IMR-90 (cell line): Measurements from ENCODE around the gene RTL5. TPM values are rescaled to one million over a fixed set of nuclear protein-coding genes. Genes with fewer than 3 reads are reported as not detected.

ENCODE experiments used
- ATAC-seq: fragments of 200-7000 bp; cut with Tn5 transposase; 2 replicates; pipeline ENCODE4 v1.9.1; 2020; ENCODE audit warnings: low read depth, mild to moderate bottlenecking, moderate library complexity
- BruUV-seq: library from RNA; stranded (reverse); fragments of 400-500 nt; replicated peaks from 2 replicates; lab custom pipeline; 2021; lab: Mats Ljungman, UMichigan
- CTCF ChIA-PET: fragments of 300-600 bp; formaldehyde crosslinking; extraction: SDS; loops from one replicate; lab custom pipeline; 2021; ENCODE audit warnings: antibody characterized with exemption; lab: Yijun Ruan, JAX
- POLR2A ChIA-PET: fragments of 300-600 bp; sonication (Branson Sonifier 250); formaldehyde crosslinking; loops from one replicate; lab custom pipeline; 2022; ENCODE audit warnings: antibody characterized with exemption; ENCODE audit not compliant: unreplicated experiment; lab: Charles Lee
- DNase-seq: peaks from one replicate; pipeline ENCODE4 v3.0.0; 2013
- H2AFZ ChIP-seq: replicated peaks from 2 replicates; pipeline ENCODE3; 2013; ENCODE audit warnings: low read length, mild to moderate bottlenecking; ENCODE audit not compliant: poor library complexity
- H2AK5ac ChIP-seq: 2 replicates; pipeline ENCODE4 v1.6.1; 2013; ENCODE audit warnings: low read depth, low read length, inconsistent platforms
- H2AK9ac ChIP-seq: replicated peaks from 2 replicates; pipeline ENCODE3; 2013; ENCODE audit warnings: mild to moderate bottlenecking, low read depth, low read length, moderate library complexity; ENCODE audit not compliant: poor library complexity
- H2BK120ac ChIP-seq: 2 replicates; pipeline ENCODE4 v1.6.1; 2013; ENCODE audit warnings: low read depth, low read length, inconsistent platforms
- H2BK15ac ChIP-seq: 3 replicates; pipeline ENCODE4 v1.6.1; 2013; ENCODE audit warnings: low read depth, low read length, inconsistent platforms
- H2BK20ac ChIP-seq: 2 replicates; pipeline ENCODE4 v1.6.1; 2013; ENCODE audit warnings: low read depth, mild to moderate bottlenecking, inconsistent platforms, low read length, moderate library complexity
- H2BK5ac ChIP-seq: 2 replicates; pipeline ENCODE4 v1.6.1; 2013; ENCODE audit warnings: mild to moderate bottlenecking, low read depth, low read length, inconsistent platforms; ENCODE audit not compliant: poor library complexity, severe bottlenecking
- H3K14ac ChIP-seq: replicated peaks from 2 replicates; pipeline ENCODE4 v1.6.1; 2013; ENCODE audit warnings: low read depth, low read length, inconsistent platforms
- H3K18ac ChIP-seq: 2 replicates; pipeline ENCODE4 v1.6.1; 2013; ENCODE audit warnings: low read depth, low read length, control low read depth
- H3K23ac ChIP-seq: 2 replicates; pipeline ENCODE4 v1.6.1; 2013; ENCODE audit warnings: low read depth, low read length, inconsistent platforms
- H3K27ac ChIP-seq: 2 replicates; pipeline ENCODE4 v1.5.1; 2013; ENCODE audit warnings: mild to moderate bottlenecking, control low read depth, low read length; ENCODE audit not compliant: insufficient read depth
- H3K27me3 ChIP-seq: 2 replicates; pipeline ENCODE4 v1.6.1; 2013; ENCODE audit warnings: low read length; ENCODE audit not compliant: control insufficient read depth, insufficient read depth
- H3K36me3 ChIP-seq: 2 replicates; pipeline ENCODE4 v1.6.1; 2013; ENCODE audit warnings: low read length, mixed read lengths; ENCODE audit not compliant: control insufficient read depth, insufficient read depth
- H3K4ac ChIP-seq: 2 replicates; pipeline ENCODE4 v1.6.1; 2013; ENCODE audit warnings: low read depth, low read length, inconsistent platforms
- H3K4me1 ChIP-seq: 2 replicates; pipeline ENCODE4 v1.6.1; 2013; ENCODE audit warnings: low read length, mixed read lengths; ENCODE audit not compliant: control insufficient read depth, insufficient read depth
- H3K4me2 ChIP-seq: 2 replicates; pipeline ENCODE4 v1.6.1; 2013; ENCODE audit warnings: low read depth, mild to moderate bottlenecking, control low read depth, low read length, moderate library complexity
- H3K4me3 ChIP-seq: 2 replicates; pipeline ENCODE4 v1.5.1; 2013; ENCODE audit warnings: low read depth, mild to moderate bottlenecking, control low read depth, low read length, moderate library complexity; ENCODE audit not compliant: insufficient read depth
- H3K56ac ChIP-seq: 2 replicates; pipeline ENCODE4 v1.6.1; 2013; ENCODE audit warnings: low read length, inconsistent platforms; ENCODE audit not compliant: insufficient read depth; ENCODE audit errors: extremely low read depth
- H3K79me1 ChIP-seq, 2 experiments: 2 replicates each; pipeline ENCODE4 v1.6.1; 2013; ENCODE audit warnings: low read length in 2 of 2, inconsistent platforms in 1 of 2, low read depth in 1 of 2
- H3K9ac ChIP-seq: 2 replicates; pipeline ENCODE4 v1.6.1; 2013; ENCODE audit warnings: low read depth, low read length, control low read depth
- H3K9me1 ChIP-seq: 2 replicates; pipeline ENCODE4 v1.6.1; 2013; ENCODE audit warnings: low read length, inconsistent platforms; ENCODE audit not compliant: insufficient read depth
- H3K9me3 ChIP-seq: 2 replicates; pipeline ENCODE4 v1.6.1; 2013; ENCODE audit warnings: low read length; ENCODE audit not compliant: control insufficient read depth, insufficient read depth
- H4K20me1 ChIP-seq: 2 replicates; pipeline ENCODE4 v1.6.1; 2013; ENCODE audit warnings: low read length, inconsistent platforms; ENCODE audit not compliant: insufficient read depth
- H4K5ac ChIP-seq: 2 replicates; pipeline ENCODE4 v1.6.1; 2013; ENCODE audit warnings: mild to moderate bottlenecking, low read depth, low read length, control low read depth
- H4K8ac ChIP-seq, 2 experiments: 2 replicates each; pipeline ENCODE4 v1.6.1; 2013; ENCODE audit warnings: low read depth in 2 of 2, low read length in 2 of 2, control low read depth in 1 of 2, inconsistent platforms in 1 of 2
- H4K91ac ChIP-seq: 2 replicates; pipeline ENCODE4 v1.6.1; 2013; ENCODE audit warnings: low read depth, low read length, inconsistent platforms; ENCODE audit not compliant: insufficient read depth
- CTCF ChIP-seq: conservative IDR thresholded peaks from 2 replicates; pipeline ENCODE4 v1.5.1; 2012; ENCODE audit warnings: mild to moderate bottlenecking, low read depth, low read length, improper control_type of control experiment
- MAZ ChIP-seq: IDR thresholded peaks from 2 replicates; pipeline ENCODE4 v1.6.1; 2012; ENCODE audit warnings: low read depth, mild to moderate bottlenecking, low read length, improper control_type of control experiment, moderate library complexity, borderline replicate concordance
- MXI1 ChIP-seq: IDR thresholded peaks from 2 replicates; pipeline ENCODE4 v1.6.1; 2012; ENCODE audit warnings: low read depth, mild to moderate bottlenecking, low read length, moderate library complexity, borderline replicate concordance
- NFE2L2 ChIP-seq: fragments of 150-350 bp; IDR thresholded peaks from 2 replicates; pipeline ENCODE4 v1.6.1; 2016; ENCODE audit warnings: low read depth, mild to moderate bottlenecking, low read length
- RAD21 ChIP-seq: IDR thresholded peaks from 2 replicates; pipeline ENCODE4 v1.6.1; 2012; ENCODE audit warnings: low read length, improper control_type of control experiment
- RCOR1 ChIP-seq: IDR thresholded peaks from 2 replicates; pipeline ENCODE4 v1.6.1; 2012; ENCODE audit warnings: mild to moderate bottlenecking, low read length, improper control_type of control experiment; ENCODE audit not compliant: insufficient replicate concordance
- WGBS, 2 experiments: methylation state at CpG; one replicate each; pipeline versions ENCODE4 v1.1.5 to v1.1.7; 2013; ENCODE audit warnings: missing lambda C conversion rate in 2 of 2; ENCODE audit not compliant: insufficient read length in 1 of 2; ENCODE audit errors: extremely low coverage in 2 of 2; 5-methylcytosine and 5-hydroxymethylcytosine counted together
- dilution Hi-C: fragments of 300-500 bp; cut with HindIII; formaldehyde crosslinking; loops from one replicate; pipeline ENCODE4 v1.14.3; 2018; ENCODE audit warnings: low sequenced_read_pairs; ENCODE audit not compliant: unreplicated experiment
- in situ Hi-C: fragments of 300-500 bp; cut with MboI; formaldehyde crosslinking; loops from 3 replicates; pipeline ENCODE4 v1.14.3; 2019; ENCODE audit warnings: low sequenced_read_pairs, inconsistent platforms, mixed read lengths
- intact Hi-C: fragments of 100-400 bp; cut with micrococcal nuclease; formaldehyde crosslinking; loops from 2 replicates; pipeline ENCODE4 v1.10.0; 2022
- polyA plus RNA-seq, 3 experiments: library from polyadenylated mRNA; depleted of rRNA; stranded (reverse); fragments of >200 nt; gene quantifications; 2 replicates each; pipeline ENCODE4 v1.2.3, GENCODE V29; 2012; ENCODE audit warnings: low replicate concordance in 1 of 3
- total RNA-seq: library from RNA; depleted of rRNA; stranded (reverse); fragments of >200 nt; gene quantifications from 2 replicates; pipeline ENCODE4 v1.2.3, GENCODE V29; 2012
- TF ChIP-seq, protein P1 (sequence below): fragments of 150-350 bp; IDR thresholded peaks from 2 replicates; pipeline ENCODE4 v1.6.1; 2017; ENCODE audit warnings: mild to moderate bottlenecking, antibody characterized with exemption, low read length, low read depth

RTL5 gene
- total and polyA plus RNA-seq, 2 of the 4 experiments (the other 2 are of a cell fraction): 0.90 to 2.5 TPM

- in situ Hi-C loops: no loop called here
- H3K23ac ChIP-seq: no peak overlapping the region
- no peak overlapping the region for H3K27ac ChIP-seq
- H4K20me1 ChIP-seq: no peaks in the 10 kb centered on the region
- no peak overlapping the region for H2BK20ac ChIP-seq
- peak overlapping the region; percentile 35; the same call in 1 of the 2 replicates for H3K4me2 ChIP-seq
- H3K9ac ChIP-seq: no peak overlapping the region
- TF ChIP-seq, protein P1, sequence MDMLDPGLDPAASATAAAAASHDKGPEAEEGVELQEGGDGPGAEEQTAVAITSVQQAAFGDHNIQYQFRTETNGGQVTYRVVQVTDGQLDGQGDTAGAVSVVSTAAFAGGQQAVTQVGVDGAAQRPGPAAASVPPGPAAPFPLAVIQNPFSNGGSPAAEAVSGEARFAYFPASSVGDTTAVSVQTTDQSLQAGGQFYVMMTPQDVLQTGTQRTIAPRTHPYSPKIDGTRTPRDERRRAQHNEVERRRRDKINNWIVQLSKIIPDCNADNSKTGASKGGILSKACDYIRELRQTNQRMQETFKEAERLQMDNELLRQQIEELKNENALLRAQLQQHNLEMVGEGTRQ: no peak
- TF ChIP-seq RCOR1 (no peak), RAD21 (no peak), CTCF (no peak), MXI1 (no peak), NFE2L2 (no peak), MAZ (no peak)
- intact Hi-C loops: no loop called here
- dilution Hi-C loops: no loop called here
- ChIA-PET CTCF (no interaction called here), POLR2A (no interaction called here)
- H3K18ac ChIP-seq: no peak overlapping the region
- no peaks in the 10 kb centered on the region for H3K4me1 ChIP-seq
- no peaks in the 10 kb centered on the region for H3K9me3 ChIP-seq
- H3K4me3 ChIP-seq: no peak overlapping the region; the same call in 1 of the 2 replicates
- peaks cover 20% of the 10 kb centered on the region for H3K27me3 ChIP-seq
- H4K8ac ChIP-seq: no peak overlapping the region
- no peak overlapping the region for H2AK5ac ChIP-seq
- H3K56ac ChIP-seq: no peak overlapping the region
- H3K9me1 ChIP-seq: no peaks in the 10 kb centered on the region
- H2BK120ac ChIP-seq: no peak overlapping the region
- WGBS, 2 experiments: no CpG with 5 or more reads among the region's 6 CpGs
- no TSS peak for BruUV-seq
- DNase-seq (no peak), ATAC-seq (no peak)
- H4K5ac ChIP-seq: no peak overlapping the region
- H2BK5ac ChIP-seq: no peak overlapping the region
- H2AK9ac ChIP-seq: no peak overlapping the region
- H3K36me3 ChIP-seq: no peaks in the 10 kb centered on the region
- H2BK15ac ChIP-seq: no peak overlapping the region
- no peak overlapping the region for H3K4ac ChIP-seq
- H3K79me1 ChIP-seq: no peaks in the 10 kb centered on the region
- no peak overlapping the region for H3K14ac ChIP-seq
- H2AFZ ChIP-seq: no peak overlapping the region
- H4K91ac ChIP-seq: no peak overlapping the region
Observed at GRCh38 chrX:72169008-72169728, 37.5 kb upstream of the RTL5 start.
